HG03159 (cell line): Measurements from ENCODE around the gene MT3.
"Not testable (repeated sequence)": the region's sequence is repeated elsewhere in the genome, so short reads cannot be mapped to it uniquely, and the experiment has no call there.

Experiments used
- ATAC-seq: cut with Tn5 transposase; IDR thresholded peaks from one replicate; pipeline ENCODE4 v1.9.1; 2021; ENCODE audit warnings: mild to moderate bottlenecking, moderate library complexity; ENCODE audit not compliant: unreplicated experiment

MT3 gene

GRCh38 chr16:56577300-56577625 is 12.1 kb upstream of the MT3 start:
- ATAC-seq = no peak

GRCh38 chr16:56580391-56581048 is 8.8 kb upstream of the MT3 start:
- ATAC-seq = no peak

GRCh38 chr16:56582911-56583310 is 6.4 kb upstream of the MT3 start:
- not testable (repeated sequence) for ATAC-seq

- no peak for ATAC-seq
Measured at GRCh38 chr16:56583351-56584168, 5.8 kb upstream of the MT3 start.

GRCh38 chr16:56584276-56584675 is 5.1 kb upstream of the MT3 start:
- no peak for ATAC-seq

GRCh38 chr16:56588781-56589140 is 567 bp upstream of the MT3 start:
- ATAC-seq = no peak

- ATAC-seq = no peak
Measured at GRCh38 chr16:56591377-56592060, 2.2 kb downstream of the MT3 start.

- ATAC-seq = no peak
Measured at GRCh38 chr16:56593573-56594291, 4.4 kb downstream of the MT3 start.

- no peak for ATAC-seq
Measured at GRCh38 chr16:56594292-56594619, 4.9 kb downstream of the MT3 start.

- ATAC-seq = no peak
Measured at GRCh38 chr16:56600398-56600999, 11.2 kb downstream of the MT3 start.

- ATAC-seq = no peak
Measured at GRCh38 chr16:56601325-56601724, 12.0 kb downstream of the MT3 start.

- ATAC-seq = no peak
Measured at GRCh38 chr16:56603589-56603988, 14.3 kb downstream of the MT3 start.

- no peak for ATAC-seq
Measured at GRCh38 chr16:56604966-56605365, 15.6 kb downstream of the MT3 start.

GRCh38 chr16:56605475-56605874 is 16.1 kb downstream of the MT3 start:
- no peak for ATAC-seq

GRCh38 chr16:56606071-56606475 is 16.7 kb downstream of the MT3 start:
- no peak for ATAC-seq

GRCh38 chr16:56606476-56607108 is 17.3 kb downstream of the MT3 start:
- ATAC-seq = no peak

GRCh38 chr16:56607109-56607618 is 17.8 kb downstream of the MT3 start:
- ATAC-seq = no peak

- ATAC-seq = no peak
Measured at GRCh38 chr16:56607675-56608042, 18.3 kb downstream of the MT3 start.

GRCh38 chr16:56608043-56608875 is 18.9 kb downstream of the MT3 start, which contains the start of gene MT2A:
MT2A (plus strand) TSS chr16:56608584; CDS start chr16:56608656, 72 bp downstream.
- ATAC-seq = peak; percentile 88
